Fibroblast of skin of left quadriceps (primary cell): ENCODE measurements around the gene STAT1.

Experiments
- DNase-seq, 2 experiments: peaks; one replicate each; pipeline ENCODE4 v3.0.0-alpha.2; 2013; ENCODE audit warnings: low read depth in 2 of 2

STAT1 gene

DNA sequence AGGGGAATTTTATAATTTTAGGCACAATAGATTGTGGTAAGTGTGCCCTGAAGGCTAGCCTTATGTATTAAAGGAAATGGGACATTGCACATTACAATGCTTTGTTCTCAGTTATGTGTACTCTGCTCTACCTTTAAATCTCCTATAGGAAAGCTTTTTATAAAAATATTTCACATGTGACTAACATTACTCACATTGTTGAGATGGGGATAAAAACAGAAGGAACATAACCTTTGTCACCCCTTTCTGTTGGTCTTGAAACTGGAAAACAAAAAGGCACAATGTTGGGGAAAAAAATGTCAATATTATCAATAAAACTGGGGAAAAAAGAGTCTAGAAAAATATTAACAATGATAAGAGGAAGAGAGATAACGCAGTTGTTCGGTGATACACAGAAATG lies 17.3 kb upstream of the STAT1 start:
- DNase-seq: no peak

DNA sequence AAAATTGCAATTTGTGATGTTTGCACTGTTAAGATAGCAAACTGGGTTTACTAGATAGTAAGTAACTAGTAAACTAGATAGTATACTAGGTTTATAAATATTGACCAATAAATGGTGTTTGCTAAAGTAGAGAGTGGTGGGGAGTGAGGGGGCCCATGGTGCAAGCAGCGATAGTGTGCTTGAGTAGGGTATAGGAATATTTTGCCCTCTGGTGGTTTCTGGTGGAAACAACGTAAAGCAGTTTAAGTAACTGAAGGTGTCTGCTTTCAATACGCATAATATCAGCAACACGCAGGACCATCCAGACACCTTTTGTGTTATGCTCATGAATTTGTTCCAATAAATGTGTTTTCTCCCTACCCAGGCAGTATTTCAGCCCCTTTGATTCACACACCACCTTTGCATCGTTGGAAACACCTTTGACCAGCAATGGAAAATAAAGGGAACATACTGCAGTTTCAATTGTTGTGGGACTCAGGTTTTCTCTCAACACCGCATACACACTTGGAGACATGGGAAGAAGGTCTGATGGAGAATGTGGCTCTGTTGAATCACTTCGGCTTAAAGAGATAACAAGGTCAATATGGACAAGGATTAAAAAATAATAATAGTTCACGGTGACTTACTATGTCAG lies 16.7 kb upstream of the STAT1 start:
- DNase-seq: no peak

DNA sequence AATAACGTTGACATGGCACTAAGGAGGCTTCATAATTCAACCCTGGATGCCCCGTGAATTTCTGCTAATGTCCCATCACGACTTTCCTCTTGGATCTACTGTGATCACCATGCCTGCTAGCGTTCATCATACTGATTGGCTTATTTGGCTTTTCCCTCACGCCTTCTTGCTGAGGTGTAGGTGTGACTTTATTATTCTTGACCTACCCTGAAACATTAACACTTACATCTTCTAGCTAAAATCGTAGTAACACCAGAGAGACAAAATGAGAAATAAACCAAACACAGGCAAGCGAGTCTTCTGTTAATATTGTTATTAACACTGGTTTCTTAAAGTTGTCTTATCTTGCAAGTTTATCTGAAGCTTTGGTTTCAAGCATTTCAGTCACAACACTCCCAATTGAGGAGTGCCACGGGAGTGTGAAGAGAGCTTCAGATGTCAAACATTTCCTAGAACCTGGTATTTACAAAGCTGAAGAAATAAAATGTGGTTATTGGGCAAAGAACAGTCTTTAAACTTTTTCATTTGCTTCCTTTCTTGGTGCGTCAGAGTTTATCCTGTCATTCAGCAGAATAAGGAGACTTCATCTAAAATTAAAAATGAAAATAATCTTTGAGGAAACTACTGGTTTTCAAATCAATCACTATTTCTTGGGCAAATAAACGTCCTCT lies 15.4 kb upstream of the STAT1 start:
- no peak for DNase-seq

DNA sequence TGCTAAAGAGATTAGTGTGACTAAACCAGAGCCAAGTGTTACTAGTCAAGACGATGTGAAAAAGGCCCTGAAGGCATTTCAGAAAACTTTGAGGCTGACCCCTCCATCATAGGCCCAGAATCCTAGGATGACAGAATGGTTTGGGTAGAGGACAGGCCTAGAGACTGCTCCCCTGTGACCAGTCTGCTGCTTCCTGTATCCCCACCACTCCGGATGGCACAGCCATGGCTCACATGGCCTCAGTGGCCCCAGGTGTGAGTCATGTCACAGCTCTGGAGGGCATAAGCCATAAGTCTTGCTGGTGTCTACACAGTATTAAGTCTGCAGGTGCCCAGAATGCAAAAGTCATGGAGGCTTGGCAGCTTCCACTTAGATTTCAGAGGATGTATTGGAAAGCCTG lies 12.4 kb upstream of the STAT1 start:
- no peak for DNase-seq

DNA sequence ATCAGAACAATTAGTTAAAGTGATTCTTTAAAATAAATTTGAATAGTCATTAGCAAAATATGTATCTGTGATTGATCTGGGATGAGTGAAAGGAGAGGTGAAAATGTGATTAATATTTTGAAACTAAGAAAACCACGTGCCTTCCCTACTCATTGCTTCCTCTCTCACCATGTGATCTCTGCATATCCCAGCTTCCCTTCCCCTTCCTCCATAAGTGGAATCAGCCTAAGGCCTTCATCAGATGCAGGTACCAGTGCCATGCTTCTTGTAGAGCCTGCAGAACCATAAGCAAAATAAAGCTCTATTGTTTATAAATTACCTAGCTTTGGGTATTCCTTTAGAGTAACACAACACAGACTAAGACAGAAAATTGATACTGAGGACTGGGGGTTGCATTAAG lies 11.2 kb upstream of the STAT1 start:
- no peak for DNase-seq

DNA sequence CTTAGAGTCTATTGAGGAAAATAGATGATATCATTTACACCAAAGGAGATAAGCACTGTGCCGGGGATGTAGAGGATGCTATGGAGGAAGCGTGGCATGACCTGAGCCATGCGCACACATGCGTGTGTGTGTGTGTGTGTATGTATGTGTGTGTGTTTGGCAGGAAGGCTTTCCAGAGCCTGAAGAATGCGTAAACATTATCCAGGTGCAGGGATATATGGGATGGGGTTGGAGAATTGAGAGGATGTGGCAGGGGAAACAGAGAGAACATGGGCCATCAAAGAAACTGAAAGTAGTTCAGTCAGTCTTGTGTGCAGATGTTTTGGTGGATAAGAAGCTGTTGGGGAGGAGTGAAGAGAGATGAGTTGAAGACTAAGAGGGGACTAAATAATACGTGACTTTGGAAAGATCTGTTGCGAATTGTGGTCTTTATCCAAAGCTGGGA lies 9.3 kb upstream of the STAT1 start:
- DNase-seq: no peak

DNA sequence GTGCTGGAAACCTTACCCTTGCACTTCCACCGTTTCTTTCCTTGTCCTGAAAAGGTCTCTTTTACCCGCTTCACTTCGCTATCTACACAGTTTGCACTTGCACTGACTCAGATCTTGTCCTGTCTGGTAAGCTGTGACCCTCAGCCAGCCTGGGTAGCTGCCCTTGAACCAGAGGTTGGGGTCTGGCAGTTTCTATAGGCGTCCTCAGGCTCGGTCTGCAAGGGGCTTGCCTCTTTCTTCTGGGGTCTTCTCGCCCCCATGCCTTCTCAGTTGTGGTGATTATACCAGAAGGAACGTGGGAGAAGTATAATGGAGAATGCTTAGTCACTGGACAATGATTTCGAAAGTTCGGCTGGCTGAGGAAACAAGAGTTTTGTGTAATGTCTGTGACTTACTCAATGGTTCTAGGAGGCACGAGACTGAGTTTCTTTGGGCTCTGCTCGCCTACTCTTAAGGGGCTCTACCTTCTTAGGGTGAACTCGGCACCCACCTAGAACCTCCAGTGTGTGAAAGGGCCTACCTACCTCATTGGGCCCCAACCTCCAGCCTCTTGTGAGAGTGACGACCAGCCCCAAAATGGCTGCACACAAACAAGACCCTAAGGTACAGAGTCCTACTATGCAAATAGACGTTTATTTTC lies 6.9 kb upstream of the STAT1 start:
- DNase-seq: peak; percentile 66 to 69

DNA sequence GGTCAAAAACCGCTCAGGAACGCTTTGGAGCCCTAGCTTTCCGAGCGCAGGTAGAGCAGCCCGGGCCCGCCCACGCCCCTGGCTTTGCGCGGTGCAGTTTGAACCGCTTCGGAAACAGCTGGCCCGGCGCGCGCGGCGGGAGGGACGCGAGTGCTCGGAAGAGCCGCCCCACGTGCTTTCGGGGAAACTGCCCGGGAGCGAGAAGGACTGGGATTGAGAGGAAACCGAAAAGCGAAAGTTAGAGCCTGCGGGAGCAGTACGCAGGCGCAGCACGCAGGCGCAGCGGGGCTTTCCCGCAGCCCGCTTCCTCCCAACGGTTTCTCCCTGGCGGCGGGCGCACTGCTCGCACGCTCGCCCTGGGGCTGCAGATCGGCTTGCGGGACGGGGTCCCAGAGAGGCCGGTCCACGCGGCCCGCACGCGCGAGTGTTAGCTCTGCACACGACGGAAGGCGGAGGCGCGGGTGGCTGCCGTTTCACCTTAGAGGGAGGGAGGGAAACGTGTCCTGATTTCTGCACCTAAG lies 6.3 kb upstream of the STAT1 start:
- peak; percentile 92 to 93 for DNase-seq

DNA sequence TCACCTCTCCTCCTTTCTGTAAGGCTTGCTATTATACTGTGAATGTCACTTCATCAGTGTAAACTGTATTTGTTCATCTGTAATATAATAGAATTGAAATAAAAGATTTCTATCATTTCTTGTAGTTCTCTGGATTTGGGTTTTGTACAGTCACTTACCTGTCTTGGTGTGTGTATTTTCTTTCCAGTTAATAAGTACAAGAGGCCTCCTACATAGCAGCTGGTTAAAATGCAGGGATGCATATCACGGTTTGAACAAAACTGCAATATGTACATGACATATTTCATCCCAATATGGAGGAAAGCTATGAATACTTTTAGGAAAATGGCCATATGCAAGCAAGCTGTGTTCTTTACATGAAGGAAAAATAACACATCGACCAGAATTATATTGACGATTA lies 5.4 kb upstream of the STAT1 start:
- no peak for DNase-seq

DNA sequence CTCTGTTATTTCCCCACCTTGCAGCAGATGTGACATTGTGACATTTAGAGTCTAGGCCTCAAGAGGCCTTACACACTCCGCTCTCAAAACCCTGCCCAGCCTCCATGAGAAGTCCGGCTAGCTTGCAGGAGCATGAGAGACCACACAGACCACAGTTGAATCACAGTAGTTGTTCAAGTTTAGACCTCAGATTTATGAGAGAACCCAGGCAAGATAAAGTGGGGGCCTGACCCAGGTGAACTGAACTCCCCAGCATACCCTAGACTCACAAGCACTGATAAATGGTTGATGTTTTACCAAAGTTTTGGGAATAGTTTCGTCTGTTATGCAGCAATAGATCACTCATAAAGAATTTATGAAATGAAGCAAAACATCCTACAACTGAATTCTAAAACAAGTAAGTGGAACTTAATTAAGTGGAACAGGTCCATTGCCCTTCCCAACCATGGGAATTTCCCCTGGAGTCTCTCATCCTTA lies 4.7 kb upstream of the STAT1 start:
- no peak for DNase-seq

DNA sequence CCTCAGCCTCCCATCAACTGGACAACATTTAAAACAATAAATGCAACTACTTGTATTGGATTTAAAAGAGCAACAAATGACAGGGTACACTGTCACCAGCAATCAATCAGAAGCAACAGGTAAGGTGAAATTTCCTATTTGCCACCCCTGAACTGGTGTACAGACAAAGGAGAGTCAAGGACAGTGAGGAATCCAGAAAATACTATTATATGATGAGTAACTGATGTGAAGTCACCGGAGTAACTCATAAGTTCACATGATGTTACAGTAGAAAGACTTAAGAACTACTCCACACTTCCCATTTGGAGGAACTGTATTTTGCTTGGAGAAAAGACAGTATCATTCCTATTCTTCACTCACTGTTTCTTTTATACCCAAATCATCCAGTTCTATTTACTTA lies 4.1 kb upstream of the STAT1 start:
- no peak for DNase-seq

DNA sequence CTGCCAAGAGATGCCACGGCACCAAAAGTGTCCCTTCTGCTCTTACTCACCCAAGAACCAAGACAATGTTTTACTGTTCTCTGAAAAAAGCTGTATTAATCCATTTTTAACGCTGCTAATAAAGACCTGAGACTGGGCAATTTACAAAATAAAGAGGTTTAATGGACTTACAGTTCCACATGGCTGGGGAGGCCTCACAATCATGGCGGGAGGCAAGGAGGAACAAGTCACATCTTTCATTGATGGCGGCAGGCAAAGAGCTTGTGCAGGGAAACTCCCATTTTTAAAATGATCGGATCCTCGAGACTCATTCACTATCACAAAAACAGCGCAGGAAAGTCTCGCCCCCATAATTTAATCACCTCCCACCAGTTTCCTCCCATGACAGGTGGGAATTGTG lies 1.9 kb upstream of the STAT1 start:
- DNase-seq: no peak

DNA sequence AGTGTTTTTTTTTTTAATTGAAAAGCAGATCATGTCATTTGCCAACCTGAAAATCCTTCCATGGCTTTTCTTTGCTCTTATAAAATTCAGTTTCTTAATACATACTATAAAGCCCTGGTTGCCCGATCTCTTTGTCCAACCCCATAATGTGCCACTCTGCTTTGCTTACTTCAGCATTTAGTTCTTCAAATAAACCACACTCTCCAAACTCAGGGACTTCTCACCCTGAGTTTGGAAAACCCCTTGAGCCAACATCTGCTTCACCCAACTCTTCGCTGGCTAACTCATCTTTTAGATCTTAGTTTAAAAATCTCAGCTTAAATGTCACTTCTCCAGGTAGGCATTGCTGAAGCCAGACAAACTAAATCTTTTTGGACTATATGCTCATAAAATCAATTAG lies 1.3 kb upstream of the STAT1 start:
- no peak for DNase-seq

DNA sequence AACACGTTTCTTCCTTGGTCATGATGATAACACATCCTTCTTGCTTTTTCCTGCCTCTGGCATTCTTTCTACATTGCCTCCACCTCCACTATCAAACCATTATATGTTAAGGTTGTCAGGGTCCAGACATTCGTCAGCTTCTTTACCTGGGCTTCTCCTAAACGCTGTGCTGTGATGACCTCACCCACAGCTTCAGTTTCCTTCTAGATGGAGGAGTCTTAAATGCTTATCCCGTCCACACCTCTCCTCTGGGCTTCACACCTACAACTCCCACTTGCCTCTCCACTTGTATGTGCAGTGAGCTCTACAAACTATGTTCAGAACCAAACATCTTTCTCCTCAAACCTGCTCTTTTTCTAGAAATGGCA lies 666 bp upstream of the STAT1 start:
- no peak for DNase-seq

DNA sequence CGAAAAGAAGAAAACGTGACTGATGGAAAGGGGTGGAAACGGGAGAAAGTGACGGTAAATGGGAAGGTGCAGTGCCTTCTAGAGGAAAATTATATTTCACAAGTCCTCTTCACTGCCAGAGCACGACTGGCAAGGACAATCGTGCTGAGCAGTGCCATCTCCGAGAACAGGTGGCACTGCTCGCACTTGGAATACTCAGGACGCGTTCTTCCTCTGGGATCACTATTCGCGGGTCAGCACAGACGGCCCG lies 364 bp downstream of the STAT1 start:
- DNase-seq: no peak

DNA sequence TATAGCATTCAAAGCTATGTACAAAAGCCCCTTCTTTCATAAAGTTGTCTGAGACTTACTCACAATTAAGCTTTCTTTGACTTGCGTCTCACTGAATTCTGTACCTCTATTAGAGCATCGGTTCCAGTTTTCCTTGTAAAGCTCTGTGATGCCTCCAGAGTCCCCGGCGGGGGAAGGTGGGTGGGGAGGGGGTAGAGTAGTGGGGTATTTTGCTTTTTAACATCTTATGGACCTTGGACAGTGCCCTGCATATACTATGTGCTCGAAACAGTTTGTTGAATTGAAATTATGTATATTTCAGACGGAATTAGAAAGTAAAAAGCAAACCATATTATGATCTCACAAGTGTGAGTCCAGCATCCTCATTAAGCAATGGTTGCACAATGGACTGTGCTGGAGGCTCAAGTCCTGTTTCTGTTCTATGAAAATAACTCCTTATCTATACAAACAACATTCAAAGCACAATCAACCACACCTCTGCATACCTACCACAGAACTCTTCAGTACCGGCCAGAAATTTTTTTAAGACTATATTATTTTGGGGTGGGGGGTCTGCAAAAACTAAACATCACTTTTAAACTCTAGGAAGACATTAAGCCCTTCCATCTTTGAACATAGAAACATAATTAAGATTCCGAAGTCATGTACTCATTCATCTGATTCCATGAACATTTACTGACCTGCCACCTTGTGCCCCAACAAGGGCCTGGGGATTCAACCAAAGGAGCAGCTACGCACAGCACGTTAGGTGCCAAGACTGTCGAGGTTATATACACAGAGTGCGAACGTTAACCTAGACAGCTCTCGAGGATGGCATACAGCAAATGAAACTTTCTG lies 908 bp downstream of the STAT1 start:
- DNase-seq: no peak

DNA sequence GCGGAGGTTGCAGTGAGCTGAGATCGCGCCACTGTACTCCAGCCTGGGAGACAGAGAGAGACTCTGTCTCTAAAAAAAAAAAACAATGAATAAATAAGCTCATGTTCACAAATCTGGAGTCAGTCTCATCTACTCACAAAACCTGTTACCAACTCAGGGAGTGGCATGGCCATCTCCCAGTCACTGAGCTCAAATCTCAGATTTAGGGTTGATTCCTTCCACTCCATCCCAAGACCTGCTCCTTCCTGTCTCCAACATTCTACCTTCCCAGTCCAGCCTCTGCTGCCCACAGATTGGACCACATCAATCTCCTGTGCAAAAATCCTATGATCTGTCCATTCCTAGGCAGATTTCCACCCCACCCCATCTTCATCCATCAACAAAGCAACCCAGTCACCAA lies 1.6 kb downstream of the STAT1 start:
- no peak for DNase-seq

DNA sequence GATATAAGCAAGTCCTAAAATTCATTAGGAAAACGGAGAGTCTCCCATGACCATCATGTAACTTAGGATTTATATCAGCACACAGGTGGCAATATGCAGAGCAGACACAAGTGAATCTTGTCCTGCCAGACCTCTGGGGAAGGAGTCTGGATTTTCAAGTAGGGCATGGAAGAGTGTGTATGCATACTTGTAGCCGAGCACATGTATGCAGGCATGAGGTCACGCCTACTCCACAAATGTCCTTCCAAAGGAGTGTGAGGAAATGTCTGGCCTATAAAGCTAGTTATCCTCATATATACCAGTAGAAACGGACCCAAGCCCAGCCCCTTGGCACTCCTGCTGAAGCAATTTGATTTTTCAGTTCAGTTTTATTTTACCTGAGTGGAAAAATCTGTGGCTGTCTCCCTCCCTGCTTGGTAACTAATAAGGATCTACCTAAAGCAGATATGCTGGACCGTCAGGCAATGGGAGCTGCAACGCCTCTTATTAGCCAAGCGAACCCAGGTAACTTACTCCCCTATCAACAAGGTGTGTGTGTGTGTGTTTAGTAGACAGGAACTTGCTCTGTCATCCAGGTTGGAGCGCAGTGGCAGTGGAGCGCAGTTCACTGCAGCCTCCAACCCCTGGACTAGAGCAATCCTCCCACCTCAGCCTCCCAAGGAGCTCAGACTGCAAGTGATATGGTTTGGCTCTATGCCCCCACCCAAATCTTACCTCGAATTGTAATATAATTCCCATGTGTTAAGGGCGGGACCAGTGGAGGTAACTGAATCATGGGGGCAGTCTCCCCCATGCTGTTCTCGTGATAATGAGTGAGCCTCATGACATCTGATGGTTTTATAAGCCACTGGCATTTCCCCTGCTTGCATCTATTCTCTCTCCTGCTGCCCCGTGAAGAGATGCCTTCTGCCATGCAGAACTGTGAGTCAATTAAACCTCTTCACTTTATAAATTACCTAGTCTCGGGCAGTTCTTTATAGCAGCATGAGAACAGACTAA lies 2.8 kb downstream of the STAT1 start:
- no peak for DNase-seq

DNA sequence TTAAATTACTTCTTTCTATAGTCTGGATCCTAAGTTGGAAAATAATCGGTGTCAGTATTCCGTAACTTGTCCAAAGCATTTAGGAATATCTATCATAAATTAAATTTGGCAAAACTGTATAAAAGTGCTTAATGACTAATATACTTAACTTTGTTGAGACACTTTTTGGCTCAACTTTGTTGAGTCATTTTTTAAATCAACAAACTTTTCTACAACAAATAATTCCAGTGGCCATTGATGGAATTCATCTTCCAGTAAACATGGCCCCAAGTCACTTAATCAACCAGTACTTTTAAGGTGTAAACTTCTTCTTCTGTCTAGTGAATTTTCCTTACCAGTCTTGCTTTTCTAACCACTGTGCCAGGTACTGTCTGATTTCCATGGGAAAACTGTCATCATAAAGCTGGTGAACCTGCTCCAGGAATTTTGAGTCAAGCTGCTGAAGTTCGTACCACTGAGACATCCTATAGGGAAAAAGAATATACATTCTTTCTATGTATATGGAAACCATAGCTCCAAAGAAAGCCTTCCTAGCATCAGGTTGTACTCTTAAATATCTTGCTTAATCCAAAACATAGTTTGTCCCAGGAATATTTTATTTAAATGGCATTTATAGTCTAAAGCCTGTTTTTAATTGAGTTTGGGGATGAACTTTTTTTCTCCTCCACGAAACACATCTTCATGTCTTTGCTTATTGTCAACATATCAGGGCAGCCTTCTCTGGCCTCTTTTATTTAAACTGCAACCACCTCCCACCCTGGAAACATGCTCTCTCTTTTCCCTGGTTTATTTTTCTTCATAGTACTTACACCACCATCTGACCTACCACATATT lies 4.2 kb downstream of the STAT1 start:
- DNase-seq: no peak

DNA sequence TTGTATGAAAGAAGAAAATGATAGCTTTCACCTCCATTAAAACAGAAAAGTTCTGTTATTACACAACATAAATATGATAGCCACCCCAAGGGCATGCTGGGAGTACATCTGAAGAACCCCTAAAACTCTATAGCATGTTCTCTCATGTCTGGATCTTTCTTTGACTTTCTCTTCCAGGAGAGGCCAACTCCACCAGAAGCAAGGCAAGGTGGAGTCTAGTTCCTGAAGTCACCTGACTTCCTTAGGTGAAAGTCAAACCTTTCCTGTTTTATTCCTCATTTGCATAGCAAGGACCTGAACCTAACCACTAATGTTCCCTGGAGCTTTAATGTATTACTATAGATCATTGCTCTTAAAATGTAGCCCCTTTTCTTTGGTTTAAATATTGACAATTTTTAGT lies 5.7 kb downstream of the STAT1 start:
- DNase-seq: no peak
